HuH-7 (cell line): Measurements from ENCODE around the gene ORC2.
"Not testable (repeated sequence)": the region's sequence is repeated elsewhere in the genome, so short reads cannot be mapped to it uniquely, and the experiment has no call there.

Experiments used
- DNase-seq: peaks from one replicate; pipeline ENCODE4 v3.0.0; 2011; ENCODE audit warnings: low spot score

The ORC2 gene

DNA sequence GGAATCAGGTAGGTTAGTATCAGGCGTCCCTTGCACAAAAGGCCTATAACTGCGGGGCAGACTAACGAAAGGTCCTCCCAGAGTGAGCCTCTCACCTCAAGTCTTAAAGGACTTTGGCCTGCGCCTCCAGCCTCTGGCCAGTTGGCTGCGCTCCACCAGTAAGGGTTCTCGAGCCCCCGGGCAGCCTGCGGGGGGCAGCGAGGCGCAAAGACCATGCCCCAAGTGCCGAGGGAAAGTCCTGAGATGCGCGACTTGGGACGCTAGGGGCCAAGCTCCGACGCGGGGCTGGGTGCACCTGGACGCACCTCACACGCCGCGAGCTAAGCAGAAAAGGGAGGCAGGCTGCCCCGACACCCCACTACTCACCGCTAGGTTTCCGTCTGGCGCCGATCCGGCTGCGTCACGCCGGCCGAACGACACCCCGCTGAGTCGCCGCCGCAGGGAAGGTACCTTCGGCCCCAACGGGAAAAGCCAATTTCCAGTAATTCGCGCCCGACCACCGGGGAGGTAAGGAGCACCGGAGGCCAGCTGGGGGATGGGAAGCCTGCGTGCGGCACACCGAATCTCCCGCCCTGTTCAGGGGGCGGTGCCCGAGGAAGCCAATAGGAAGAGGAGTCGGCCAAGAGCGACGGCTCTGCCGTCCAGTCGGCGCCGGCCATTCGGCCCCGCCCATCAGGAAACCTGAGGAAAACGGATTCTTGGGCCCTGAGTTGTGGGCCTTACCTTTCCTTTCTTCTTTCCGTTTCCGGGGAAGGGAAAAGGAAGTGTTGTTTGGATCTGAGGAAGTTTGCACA is at the start of gene ORC2:
TSS of gene ORC2 (minus strand) at position 537 of the 794 bp plus-strand sequence. CDS start 5,537 bp downstream, outside the sequence.
- peak; percentile 94 for DNase-seq

GRCh38 chr2:201008296-201008829 is 44.9 kb upstream of the ORC2 start:
- DNase-seq: peak; percentile 12

DNA sequence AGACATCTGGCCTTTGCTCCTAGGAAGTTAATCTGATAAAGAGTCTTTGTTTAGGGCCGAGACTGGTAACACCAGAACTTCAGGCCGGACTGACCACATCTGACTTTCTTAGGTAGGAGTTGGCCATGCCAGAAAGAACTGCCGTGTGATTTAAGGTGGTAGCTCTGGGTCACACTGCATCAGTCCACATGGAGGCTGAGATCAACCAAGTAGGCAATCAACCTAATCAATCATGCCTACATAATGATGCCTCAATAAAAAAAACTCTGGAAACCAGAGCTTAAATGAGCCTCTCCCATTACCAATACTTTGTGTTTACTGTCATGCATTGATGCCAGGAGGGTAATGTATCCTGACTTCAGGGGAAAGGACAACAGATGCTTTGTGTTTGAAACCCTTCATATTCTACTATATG is 44.1 kb upstream of the ORC2 start:
- DNase-seq: peak; percentile 1

GRCh38 chr2:201006704-201007103 is 43.2 kb upstream of the ORC2 start:
- peak; percentile 12 for DNase-seq

DNA sequence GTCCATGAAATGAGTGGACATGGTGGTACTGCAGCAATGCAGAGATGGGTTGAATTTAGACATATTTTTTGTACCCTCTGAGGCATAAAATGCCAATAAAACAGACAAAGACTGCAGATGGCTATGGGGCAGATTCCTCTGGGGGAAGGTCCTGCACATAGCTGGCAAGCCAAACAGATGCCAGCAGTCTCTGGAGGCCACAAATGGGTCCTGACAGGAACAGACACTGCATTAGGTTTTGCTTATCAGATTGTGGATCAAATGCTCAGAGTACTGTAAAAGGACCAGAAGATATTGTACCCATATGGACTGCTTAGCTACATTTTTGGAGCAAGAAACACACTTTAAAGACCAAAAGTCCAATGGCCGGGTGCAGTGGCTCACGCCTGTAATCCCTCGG is 40.9 kb upstream of the ORC2 start:
- DNase-seq: no peak

DNA sequence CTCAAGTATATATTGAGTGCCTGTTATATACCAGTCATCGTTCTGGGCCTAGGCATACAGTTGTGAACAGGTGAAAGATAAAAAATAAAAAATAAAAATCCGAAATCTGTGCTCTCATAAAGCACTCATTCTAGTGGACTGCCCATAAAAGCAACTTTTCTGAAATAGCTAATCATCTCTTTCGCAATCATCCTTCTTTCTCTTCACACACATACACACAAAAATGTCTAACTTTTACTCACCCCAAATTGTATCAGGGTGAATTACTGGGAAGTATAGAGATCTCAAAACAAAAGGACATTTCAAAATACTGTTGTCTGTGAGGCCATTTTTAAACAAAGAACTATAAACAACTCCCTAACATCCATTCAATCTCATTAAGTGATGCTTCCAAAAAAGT is 29.6 kb upstream of the ORC2 start:
- no peak for DNase-seq

GRCh38 chr2:200987137-200987536 is 23.7 kb upstream of the ORC2 start:
- DNase-seq: no peak

DNA sequence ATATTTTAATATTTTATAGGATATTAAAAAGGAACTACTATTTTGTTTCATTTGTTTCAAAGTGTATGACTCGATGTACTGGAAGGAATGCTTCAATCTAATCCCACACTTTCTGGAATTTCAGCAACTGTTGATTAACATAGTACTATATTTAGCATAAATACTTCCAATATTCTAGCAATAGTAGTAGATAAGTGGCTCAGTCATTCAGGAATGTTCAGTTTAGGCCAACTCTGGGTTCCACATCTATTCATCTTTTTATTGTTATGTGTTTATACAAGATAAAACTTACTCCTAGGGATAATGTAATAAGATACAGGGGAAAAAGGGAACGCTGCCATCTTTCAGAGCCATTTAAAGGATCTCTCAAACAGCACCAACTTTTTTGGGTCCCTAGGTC is 22.3 kb upstream of the ORC2 start:
- no peak for DNase-seq

DNA sequence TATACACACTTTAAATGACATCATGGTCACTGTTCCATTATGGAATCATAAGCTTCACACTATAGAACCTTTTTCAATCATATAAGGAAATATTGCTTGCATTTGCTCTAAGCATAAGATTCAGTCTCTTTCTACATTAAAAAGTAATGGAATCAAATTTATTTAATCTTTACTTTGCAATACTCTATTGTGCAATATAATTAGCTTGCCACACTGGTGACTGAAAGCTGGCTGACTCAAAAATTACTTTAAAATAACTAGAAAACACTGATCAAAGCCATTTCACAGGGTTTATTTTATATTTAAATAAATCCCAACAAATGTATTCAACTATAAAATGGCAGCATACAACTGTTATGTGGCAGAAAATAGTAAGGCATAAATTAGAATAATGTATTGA is 13.2 kb upstream of the ORC2 start:
- no peak for DNase-seq

DNA sequence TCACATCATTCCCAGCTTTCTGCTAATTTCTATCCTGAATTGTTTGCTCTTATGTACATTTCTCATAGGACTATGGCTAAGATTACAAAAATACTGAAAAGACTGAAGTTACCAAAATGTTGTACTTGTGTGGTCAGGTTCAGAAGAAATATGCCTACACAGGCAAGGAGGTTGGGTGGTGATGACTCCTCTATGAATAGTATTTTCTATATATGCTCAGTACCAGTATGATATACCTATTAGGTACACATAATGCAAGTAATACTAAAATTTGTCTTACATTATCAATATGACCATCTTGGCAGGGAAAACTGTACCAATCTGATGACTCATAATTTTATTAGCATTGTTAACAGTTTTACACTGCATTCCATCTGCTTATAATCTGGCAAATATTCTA is 12.2 kb upstream of the ORC2 start:
- DNase-seq: no peak

DNA sequence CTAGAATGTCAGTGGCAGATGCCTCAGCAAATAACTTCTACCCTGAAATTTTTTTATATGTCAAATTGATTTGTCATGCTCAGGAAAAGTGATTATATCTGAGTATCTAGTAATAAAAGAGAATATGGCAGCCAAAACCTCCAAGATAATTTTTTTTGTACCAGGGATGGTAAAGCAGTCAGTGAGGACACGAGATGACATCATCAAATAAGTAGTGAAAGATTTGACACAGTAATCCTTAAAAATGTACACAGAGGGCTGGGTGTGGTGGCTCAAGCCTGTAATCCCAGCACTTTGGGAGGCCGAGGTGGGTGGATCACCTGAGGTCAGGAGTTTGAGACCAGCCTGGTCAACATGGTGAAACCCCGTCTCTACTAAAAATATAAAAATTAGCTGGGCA is 6.6 kb upstream of the ORC2 start:
- DNase-seq: not testable (repeated sequence)

DNA sequence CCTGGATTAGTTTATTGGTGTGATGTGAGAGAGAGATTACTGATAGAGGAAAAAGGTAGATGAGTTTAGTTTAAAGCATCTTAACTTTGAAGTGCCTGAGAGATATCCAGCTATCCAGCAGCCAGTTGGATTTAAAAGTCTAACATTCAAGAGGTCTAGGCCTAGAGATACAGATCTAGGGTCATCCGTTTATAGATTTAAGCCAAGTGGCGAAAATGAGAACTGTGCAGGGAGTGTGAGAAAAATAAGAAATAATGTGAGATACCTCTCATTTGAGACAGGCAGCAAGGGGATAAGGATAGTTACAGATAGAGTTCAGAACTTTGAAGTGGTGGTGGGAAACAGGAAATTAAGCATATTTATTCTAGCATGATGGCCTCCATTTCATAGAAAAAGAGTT is 5.3 kb upstream of the ORC2 start:
- DNase-seq: no peak

GRCh38 chr2:200968162-200968561 is 4.7 kb upstream of the ORC2 start:
- DNase-seq: no peak

DNA sequence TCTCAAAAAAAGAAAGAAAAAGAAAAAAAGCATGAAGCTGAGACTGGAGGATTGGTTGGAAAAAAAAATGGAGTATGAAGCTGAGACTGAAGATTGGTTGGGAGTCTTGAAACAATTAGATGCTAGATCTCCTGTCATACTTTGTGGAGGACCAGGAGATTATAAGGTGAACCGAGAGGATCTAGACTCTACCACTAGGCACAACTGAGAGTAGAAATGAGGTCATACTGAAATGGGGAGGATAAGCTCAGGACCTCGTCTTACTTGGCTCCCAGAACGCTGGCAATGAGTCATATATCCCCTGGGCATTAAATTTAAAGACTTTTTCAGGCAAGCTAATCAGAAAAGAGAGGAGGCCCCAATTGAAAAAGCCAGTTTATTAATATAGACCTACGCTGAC is 3.3 kb upstream of the ORC2 start:
- no peak for DNase-seq

DNA sequence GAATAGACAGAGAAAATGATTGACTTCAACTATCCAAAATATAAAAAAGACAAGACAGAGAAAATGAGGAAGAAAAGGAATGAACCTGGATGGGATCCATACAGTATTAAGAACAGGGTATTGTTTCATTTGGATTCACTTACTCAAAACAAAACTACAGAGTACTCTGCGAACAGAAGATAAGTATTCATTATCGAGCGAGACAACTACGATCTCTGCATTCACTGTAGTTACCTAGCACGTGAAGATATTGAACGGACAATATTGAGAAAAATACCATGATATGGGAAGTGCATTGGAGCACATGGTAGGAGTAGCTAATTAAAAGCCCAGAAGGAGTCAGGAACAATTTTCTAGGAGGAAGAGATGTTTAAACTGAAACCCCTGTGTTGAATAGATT is 1.0 kb upstream of the ORC2 start:
- no peak for DNase-seq

DNA sequence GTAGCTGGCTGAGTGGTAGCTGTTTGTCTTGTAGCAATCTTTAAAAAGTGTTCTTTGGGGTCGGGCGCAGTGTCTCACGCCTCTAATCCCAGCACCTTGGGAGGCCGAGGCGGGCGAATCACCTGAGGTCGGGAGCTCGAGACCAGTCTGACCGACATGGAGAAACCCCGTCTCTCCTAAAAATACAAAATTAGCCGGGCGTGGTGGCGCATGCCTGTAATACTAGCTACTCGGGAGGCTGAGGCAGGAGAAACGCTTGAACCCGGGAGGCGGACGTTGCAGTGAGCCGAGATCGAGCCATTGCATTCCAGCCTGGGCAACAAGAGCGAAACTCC is 425 bp upstream of the ORC2 start:
- not testable (repeated sequence) for DNase-seq

DNA sequence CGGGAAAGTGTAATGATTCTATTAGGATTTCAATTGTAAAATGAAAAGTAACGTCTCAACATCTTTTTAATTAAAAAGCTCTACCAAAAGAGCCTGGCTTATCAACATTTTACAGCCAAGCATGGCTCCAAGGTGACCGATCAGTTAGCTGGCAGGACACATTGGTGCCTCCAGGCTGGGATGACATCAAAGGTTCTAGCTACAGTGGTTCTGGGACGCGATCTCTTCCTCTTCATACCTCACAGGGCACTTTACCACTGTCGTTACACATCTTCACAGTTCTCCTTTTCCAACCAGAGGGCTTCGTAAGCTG is 693 bp downstream of the ORC2 start:
- peak; percentile 34 for DNase-seq

DNA sequence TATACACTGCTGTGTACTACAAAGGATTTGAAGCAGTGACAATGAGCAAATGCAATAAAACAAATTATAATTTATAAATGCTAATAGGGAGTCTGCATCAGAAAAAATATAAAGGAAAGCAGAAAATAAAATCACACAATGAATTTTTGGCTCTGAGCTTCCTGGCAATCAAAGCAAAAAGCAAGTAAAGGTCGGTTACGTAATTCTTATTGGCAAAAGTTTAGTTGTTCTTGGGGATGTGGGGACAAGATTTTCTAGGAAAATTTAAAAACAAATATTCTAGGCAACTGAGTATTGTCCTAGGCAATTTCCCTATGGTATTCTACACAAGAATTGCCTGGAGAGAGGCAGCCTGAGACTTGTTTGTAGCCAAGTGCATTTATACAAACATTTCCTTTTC is 1.8 kb downstream of the ORC2 start:
- no peak for DNase-seq

DNA sequence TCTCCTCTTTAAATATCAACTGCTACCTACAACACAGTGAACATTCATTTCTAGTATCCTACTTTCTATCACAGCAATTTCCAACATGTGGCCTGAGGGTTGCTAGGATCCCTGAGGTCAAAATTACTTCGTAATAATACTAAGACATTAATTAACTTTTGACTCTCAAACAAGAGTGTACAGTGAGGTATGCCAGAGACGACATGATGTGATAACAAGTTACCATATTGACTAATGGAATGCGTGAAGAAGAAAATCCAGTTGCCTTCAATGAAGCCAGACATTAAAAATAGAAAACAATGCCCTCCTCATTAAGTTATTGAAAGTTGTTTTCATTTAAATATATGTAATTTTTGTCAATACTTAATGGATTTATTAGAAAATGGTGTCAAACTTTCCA is 13.1 kb downstream of the ORC2 start:
- DNase-seq: no peak

DNA sequence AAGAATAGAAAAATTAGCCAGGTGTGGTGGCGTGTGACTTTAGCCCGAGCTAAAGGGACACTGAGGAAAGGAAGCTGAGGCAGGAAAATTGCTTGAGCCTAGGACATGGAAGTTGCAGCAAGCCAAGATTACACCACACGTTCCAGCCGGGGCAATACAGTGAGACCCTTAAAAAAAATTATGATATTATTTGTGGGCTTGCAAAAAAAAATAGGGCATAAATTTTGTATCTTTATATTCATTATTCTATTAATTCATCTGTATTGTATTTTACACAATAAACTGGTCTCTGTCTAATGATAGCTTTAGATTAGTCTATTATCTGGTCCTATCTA is 18.1 kb downstream of the ORC2 start:
- no peak for DNase-seq

GRCh38 chr2:200944467-200945394 is 18.7 kb downstream of the ORC2 start:
- DNase-seq: no peak

GRCh38 chr2:200943527-200944105 is 19.8 kb downstream of the ORC2 start:
- DNase-seq: no peak

DNA sequence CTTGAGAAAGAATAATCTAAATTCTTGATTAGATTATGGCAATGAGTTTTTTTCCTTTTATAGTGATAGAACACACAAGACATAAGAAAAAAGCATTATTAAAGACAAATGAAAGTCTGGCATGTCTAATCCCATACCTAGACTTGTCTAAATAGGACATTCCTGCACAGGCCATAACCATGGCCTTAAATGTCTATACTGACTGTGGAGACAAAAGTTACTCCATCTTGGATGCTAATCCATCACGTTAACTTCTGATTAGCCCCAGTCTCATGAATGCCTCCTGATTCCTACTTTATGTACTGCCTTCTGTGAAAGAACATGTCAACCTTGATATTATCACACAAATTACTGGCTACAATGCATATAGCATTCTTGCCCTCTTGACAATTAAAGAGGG is 23.6 kb downstream of the ORC2 start:
- DNase-seq: no peak
